ENCODE measurements around the gene PIEZO1.
A peak's percentile ranks its signal among the peaks of the same experiment; 100 is the strongest.

The PIEZO1 gene

DNA sequence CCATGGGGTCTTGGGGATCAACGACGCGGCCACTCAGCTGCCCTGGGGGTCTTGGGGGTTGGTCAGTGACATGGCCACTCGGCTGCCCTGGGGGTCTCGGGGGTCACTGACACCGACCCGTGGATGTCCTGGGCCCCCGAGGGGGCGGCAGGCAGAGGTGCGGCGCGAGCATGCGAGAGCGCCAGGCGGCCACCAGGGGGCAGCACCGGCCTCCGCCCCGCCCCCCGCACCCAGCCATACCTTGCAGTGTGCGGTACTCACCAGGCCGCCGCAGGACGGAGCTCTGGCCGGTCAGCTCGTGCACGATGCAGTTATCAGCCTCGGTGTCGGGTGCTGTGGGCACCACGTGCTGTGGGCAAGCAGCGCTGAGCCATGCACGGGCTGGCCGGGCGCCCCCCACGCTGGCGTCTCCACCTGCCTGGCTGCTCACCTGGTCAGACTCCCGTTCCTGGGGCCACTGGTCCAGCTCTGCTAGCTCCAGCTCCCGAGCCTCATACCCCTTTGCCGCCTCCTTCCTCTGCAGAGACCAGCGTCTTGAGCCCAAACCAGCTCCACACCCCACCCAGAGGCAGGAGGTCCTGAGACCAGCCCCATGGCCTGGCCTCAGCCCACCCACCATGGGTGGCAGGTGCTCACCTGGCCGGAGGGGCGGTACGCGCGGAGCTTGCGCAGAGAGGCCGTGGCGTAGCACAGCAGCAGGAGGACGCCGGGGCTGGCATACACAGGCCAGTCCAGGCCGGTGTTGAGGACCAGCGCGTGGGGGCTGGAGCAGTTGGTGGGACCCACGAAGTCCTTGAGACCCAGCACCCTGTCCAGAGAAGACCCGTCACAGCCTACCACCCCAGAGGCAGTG is 47.5 kb downstream of the PIEZO1 start:
- peak; percentile 37 to 76 (median 39) for DNase-seq (ENCODE audit: low read depth in 3 of 3)

DNA sequence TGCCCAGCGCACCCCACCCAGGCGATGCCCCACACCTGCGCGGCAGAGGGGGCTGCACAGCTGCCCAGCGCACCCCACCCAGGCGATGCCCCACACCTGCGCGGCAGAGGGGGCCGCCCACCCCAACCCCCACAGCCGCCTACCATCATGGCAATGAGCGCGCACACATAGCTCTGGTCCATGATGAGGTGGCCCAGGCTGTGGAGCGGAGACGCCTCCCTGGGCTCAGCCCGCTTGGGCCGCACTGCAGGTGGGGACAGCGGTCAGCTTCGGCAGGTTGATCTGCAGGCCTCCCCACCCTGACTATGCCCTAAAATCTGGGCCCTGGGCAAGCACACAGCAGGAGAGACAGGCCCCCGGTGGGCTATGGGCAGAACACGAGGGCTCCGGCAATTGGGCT is 48.5 kb downstream of the PIEZO1 start:
- no peak for DNase-seq (ENCODE audit: low read depth in 3 of 3)

DNA sequence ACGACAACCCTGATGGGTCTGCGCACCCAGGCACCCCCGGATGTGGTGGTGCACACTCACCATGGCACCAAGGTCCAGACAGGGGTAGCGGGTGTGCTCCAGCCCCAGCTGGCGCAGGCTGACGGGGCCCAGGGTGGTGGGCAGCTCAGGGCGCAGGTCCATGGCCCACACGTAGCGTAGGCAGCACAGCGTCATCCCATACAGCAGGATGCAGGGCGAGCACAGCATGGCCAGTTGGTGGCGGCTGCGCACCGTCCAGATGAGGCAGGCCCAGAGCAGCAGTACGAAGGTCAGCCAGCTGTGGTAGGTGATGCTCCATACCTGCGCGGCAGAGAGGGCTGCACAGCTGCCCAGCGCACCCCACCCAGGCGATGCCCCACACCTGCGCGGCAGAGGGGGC is 48.9 kb downstream of the PIEZO1 start:
- no peak for DNase-seq (ENCODE audit: low read depth in 3 of 3)

GRCh38 chr16:88735616-88736015 is 49.4 kb downstream of the PIEZO1 start:
- DNase-seq (ENCODE audit: low read depth in 3 of 3), result no peak

DNA sequence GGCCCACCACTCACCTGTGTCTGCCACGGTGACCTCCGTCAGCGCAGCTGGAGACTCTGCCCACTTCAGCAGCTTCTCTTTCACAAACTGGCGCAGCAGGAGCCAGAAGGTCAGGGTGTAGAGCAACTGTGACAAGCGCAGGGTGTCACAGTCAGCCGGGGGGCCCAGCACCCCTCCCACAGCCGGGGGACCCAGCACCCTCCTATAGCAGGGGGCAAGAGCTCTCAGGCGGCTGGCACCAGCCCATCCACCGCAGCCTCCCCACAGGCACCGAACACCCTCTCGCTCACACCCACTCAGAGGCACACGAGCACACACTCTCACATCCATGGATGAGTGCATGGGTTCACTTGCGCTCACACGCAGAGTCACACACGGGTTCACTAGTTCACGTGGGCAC is 49.9 kb downstream of the PIEZO1 start:
- DNase-seq (ENCODE audit: low read depth in 3 of 3), result no peak

DNA sequence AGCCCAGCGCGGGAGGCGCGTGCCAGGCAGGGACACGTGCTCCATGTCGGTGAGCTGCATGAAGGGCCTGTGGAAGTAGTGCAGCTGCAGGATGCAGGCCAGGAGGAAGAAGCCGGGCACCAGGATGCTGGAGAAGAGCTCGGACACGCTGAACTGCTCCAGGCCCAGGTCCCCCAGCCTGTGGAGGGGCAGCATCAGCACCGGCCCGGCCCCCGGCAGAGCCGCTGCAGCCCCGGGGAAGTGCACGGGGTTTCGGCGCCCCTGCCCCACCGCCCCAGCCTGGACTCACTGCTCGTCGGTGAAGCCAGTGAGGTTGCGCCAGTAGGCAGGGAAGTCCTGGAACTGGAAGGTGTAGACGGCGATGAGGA is 50.7 kb downstream of the PIEZO1 start:
- no peak for DNase-seq (ENCODE audit: low read depth in 3 of 3)

DNA sequence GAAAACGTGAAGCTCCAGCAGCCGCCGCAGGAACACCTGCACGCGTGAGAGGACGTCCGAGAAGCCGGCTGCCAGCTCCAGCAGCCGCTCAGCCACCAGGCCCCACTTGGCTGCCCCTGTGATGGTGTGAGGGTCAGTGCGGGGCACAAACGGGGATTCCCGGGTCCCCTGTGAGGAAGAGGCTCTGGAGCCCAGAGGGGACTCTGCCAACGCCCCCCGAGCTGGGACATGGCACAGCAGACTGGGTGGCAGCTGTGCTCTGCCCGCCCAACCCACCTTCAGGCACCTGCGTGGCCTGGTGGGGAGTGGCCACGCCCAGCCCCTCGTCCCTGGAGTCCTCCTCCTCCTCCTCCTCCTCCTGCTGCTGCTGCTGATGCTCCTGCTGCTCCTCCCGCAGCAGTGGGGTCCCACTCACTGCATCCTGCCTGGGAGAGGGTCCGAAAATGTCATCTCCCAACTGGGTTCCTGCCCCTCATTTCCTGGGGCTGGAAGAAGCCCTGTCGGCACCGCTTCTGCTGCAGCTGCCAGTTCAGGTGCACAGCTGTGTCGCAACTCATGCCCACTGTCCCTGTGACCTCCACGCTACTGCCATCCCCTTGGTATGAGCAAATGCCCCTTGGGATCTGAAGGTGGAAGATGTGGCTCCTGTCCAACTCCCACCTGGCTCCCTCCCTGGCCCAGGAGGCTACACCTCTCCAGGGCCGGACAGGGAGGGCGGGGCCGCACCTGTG is 51.2 kb downstream of the PIEZO1 start:
- DNase-seq (ENCODE audit: low read depth in 3 of 3), result no peak

DNA sequence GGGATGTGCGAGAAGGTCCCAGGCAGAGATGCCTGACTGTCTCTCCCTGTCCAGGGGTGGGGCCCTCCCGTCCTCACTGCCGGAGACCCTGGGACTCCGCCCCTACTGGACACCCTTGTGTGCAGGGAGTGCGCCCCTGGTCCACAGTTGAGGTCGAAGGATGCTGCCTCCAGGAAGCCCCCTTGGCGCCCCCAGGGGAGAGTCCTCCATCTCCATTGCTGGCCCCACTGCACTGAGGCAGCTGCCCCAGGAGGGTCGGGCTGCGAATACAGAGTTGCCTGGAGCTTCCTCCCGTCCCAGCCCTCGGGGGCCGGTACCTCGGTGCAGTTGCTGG is 52.1 kb downstream of the PIEZO1 start:
- no peak for DNase-seq (ENCODE audit: low read depth in 3 of 3)

DNA sequence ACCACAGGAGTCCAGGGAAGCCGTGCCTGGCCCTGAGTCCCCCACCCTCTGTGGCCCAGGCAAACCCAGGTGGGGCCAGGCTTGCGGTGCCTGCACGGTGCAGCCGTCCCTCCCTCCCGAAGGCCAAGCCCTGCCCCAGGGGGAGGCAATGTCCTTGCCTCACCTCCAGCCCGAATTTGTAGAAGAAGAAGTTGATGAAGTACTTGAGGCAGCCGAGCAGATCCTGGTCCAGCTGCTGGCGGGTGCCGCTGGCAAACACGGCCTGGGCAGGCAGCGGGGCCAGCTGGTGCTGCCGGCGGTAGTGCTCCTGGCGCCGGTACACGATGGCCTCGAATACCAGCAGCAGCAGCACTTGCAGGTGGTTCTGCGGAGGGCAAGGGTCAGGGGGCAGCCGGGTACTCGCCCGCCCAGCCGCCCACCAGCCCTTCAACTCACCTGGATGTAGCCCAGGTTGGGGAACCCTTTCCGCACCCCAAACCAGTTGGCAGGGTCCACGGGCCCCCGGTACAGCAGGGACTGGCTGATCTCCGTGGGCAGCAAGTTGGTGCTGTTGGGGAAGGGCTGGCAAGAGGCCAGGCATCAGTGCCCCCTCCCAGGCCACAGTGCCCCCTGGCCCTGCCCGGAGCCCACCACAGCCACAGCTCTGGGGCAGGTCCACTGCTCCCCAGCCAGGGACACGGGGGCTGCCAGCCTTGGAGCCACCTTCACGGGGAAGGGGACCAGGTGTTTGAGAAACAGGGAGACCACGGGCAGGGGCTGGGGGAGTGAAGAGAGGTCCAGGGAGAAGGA is 52.7 kb downstream of the PIEZO1 start:
- DNase-seq (ENCODE audit: low read depth in 3 of 3), result no peak

- no peak for DNase-seq (ENCODE audit: low read depth in 3 of 3)
These were observed 53.3 kb downstream of the PIEZO1 start for GRCh38 chr16:88731699-88732098.

- no peak for DNase-seq (ENCODE audit: low read depth in 3 of 3)
These were observed 54.1 kb downstream of the PIEZO1 start for GRCh38 chr16:88730632-88731607.

- DNase-seq (ENCODE audit: low read depth in 3 of 3), result no peak
These were observed 57.1 kb downstream of the PIEZO1 start for GRCh38 chr16:88727871-88728270.

- no peak for DNase-seq (ENCODE audit: low read depth in 3 of 3)
These were observed 58.0 kb downstream of the PIEZO1 start for GRCh38 chr16:88726981-88727380.

GRCh38 chr16:88726408-88726749 is 58.6 kb downstream of the PIEZO1 start:
- no peak for DNase-seq (ENCODE audit: low read depth in 3 of 3)

DNA sequence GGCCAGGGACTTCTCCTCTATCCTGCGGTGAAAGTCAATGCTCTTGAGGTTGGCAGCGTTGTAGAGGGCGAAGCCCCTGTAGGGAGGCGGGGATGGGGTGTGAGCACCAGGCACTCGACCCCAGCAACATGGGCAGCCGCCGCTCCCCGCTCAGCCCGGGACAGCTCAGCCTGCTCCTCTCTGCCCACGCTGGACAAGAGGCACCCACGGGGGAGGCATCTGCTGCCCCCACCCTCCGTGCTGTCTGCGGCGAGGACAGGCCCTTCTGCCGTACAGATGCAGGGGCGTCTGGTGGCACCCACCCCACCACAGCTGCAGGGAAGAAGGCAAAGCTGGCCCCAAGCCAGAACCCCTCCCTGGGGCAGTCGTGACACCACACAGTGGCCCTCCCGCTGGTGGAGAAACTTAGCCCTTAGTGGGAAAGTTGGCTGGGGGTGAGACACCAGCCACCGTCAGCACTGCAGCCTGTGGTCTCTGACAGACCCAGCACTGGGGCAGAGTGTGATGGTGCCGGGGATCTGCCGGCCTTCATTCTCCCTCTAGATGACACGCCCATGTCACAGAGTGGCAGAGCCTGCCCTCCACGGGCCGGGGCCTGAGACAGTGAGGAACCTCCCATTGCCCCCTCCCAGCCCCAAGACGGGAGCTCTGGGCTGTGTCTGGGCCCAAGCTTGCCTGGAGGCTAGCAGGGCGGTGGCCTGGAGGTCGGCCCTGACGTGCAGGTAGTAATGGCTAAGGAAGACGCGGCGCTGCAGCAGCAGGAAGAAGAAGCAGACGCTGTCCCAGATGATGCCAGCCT is 59.2 kb downstream of the PIEZO1 start:
- no peak for DNase-seq (ENCODE audit: low read depth in 3 of 3)

- no peak for DNase-seq (ENCODE audit: low read depth in 3 of 3)
These were observed 60.0 kb downstream of the PIEZO1 start for GRCh38 chr16:88724855-88725555.

DNA sequence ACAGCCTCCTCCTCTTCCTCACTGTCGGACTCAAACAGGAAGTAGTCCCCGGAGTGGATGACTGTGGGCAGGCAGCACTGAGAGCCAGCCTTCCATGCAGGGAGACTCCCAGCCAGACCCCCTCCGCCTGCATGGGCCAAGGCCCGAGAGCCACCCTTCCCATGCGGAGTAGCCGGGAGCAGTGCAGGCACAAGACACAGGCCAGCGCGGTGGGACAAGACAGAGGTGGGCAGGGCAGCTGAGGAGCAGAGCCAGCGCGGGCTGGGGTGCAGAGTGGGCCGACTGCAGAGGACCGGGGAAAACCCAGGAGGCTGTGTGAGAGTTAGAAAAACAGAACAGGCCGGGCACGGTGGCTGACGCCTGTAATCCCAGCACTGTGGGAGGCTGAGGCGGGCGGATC is 61.1 kb downstream of the PIEZO1 start:
- no peak for DNase-seq (ENCODE audit: low read depth in 3 of 3)

GRCh38 chr16:88723507-88723887 is 61.5 kb downstream of the PIEZO1 start:
- no peak for DNase-seq (ENCODE audit: low read depth in 3 of 3)

DNA sequence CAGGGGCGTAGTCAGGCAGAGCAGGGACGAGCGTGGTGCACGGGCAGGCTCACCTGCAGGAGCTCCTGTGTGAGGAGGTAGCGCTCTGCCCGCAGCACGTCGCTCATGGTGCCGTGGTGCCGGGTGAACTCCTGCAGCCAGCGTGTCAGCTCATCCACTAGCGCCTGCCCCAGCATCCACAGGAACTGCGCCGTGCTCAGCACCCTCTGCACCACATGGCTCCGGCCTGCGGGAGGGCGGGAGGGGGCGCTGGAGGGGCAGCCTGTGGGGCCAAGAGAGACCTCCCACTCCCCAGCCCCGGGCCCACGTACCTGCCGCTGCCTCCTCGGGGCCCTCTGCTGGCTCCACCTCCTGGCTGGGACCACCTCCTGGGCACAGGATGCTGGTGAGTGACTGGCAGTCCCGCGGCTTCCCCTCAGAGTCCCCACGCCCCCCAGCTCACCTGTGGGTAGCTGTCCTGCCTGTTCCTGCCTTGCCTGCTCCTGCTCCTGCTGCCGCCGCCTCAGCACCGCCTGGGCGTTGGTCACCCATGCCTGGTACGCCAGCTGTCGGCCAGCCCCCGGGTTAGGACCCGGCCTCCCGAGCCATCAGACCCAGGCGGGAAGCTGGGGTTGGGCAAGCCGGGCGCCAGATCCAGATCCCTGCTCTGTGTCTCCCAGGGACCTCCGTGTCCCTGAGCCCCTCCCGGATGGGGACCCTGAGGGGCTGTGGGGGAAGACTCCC is 62.1 kb downstream of the PIEZO1 start:
- DNase-seq (ENCODE audit: low read depth in 3 of 3), result no peak
